ENCODE results near the gene OR52M1.

Gene OR52M1, protein sequence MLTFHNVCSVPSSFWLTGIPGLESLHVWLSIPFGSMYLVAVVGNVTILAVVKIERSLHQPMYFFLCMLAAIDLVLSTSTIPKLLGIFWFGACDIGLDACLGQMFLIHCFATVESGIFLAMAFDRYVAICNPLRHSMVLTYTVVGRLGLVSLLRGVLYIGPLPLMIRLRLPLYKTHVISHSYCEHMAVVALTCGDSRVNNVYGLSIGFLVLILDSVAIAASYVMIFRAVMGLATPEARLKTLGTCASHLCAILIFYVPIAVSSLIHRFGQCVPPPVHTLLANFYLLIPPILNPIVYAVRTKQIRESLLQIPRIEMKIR

DNA sequence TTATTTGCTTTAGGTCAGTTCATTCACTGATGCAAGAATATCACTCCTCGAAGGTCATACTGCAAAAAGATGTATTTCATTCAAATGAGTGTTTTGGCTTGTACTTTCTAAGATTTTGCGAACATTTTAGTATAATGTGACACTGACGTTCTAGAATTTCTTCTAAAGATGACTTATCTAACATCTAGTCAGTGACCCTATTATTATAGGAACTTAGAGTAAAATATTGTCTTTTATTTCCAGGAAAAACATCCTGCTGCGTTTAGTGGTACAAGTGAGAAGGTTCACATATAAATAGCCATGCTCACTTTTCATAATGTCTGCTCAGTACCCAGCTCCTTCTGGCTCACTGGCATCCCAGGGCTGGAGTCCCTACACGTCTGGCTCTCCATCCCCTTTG is at the start of gene OR52M1:
Gene OR52M1 (plus strand): TSS at position 301 of the 400 bp plus-strand sequence. CDS start 0 bp downstream, at position 301.
- no peak for DNase-seq
- TF ChIP-seq, protein P1, sequence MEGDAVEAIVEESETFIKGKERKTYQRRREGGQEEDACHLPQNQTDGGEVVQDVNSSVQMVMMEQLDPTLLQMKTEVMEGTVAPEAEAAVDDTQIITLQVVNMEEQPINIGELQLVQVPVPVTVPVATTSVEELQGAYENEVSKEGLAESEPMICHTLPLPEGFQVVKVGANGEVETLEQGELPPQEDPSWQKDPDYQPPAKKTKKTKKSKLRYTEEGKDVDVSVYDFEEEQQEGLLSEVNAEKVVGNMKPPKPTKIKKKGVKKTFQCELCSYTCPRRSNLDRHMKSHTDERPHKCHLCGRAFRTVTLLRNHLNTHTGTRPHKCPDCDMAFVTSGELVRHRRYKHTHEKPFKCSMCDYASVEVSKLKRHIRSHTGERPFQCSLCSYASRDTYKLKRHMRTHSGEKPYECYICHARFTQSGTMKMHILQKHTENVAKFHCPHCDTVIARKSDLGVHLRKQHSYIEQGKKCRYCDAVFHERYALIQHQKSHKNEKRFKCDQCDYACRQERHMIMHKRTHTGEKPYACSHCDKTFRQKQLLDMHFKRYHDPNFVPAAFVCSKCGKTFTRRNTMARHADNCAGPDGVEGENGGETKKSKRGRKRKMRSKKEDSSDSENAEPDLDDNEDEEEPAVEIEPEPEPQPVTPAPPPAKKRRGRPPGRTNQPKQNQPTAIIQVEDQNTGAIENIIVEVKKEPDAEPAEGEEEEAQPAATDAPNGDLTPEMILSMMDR (IDR thresholded peaks at IDR 0.05; ENCODE audit: low read depth, low read length): no peak
- H3K9me3 ChIP-seq (ENCODE audit: severe bottlenecking): no peaks in the 10 kb centered on the region

DNA sequence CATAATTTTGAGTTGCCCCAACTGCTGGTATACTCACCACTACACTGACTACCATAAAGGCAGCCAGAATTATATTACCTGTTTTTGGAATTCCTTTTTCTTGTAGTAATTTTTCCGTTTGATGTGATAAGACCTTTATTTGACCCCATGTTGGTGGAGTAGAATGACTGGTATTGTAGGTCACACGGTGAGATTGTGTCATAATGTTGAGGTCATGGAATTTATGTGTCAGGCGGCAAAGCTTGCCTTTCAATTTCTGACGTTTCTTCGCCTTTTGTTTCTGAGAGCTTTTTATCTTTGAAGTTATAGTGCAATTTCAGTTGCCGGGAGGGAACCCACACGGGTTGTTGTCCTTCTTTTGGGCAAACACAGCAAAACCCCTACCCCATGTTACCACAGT is 49.5 kb upstream of the OR52M1 start:
- TF ChIP-seq, protein P1 (IDR thresholded peaks at IDR 0.05; ENCODE audit: low read depth, low read length): no peak
- no peak overlapping the region for H3K4me3 ChIP-seq (ENCODE audit: low read depth, low read length)
- no peak overlapping the region for H3K27ac ChIP-seq
- no peaks in the 10 kb centered on the region for H3K36me3 ChIP-seq
- H3K9me3 ChIP-seq (ENCODE audit: severe bottlenecking): peaks cover 2% of the 10 kb centered on the region
- H3K27me3 ChIP-seq (ENCODE audit: insufficient read depth, low read depth, severe bottlenecking): peaks cover 80% of the 10 kb centered on the region
- DNase-seq: no peak

More for the DNA sequence above, at the start of gene OR52M1:
- Histone ChIP-seq H3K27ac (no peak within 1 kb of the TSS), H3K36me3 (no peaks in the 10 kb centered on the region), H3K4me3 (ENCODE audit: low read depth, low read length) (no peak within 1 kb of the TSS), H3K27me3 (ENCODE audit: insufficient read depth, low read depth, severe bottlenecking) (peaks cover 40% of the 10 kb centered on the region)

DNA sequence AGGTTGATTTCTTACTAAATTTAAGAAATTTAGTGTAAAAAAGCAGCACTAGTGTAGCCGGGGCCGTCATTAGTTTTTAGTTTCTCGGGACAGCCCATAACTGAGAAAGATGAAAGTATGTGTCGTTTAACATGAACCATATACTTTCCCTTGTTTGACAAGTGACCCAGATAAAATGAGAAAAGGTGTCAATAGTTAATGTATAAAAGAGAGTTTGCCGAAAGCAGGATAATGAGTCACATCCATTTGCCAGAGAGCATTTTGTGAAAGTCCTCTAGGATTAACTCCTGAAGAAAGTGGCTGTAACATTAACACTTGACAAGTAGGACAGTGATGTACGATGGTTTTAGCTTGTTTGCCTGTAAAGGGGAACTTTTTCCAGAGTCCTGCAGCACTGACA is 49.0 kb upstream of the OR52M1 start:
- H3K27ac ChIP-seq: no peak overlapping the region
- peaks cover 77% of the 10 kb centered on the region for H3K27me3 ChIP-seq (ENCODE audit: insufficient read depth, low read depth, severe bottlenecking)
- H3K9me3 ChIP-seq (ENCODE audit: severe bottlenecking): peaks cover 2% of the 10 kb centered on the region
- no peaks in the 10 kb centered on the region for H3K36me3 ChIP-seq
- TF ChIP-seq, protein P1 (IDR thresholded peaks at IDR 0.05; ENCODE audit: low read depth, low read length): no peak
- H3K4me3 ChIP-seq (ENCODE audit: low read depth, low read length): no peak overlapping the region
- DNase-seq: no peak

DNA sequence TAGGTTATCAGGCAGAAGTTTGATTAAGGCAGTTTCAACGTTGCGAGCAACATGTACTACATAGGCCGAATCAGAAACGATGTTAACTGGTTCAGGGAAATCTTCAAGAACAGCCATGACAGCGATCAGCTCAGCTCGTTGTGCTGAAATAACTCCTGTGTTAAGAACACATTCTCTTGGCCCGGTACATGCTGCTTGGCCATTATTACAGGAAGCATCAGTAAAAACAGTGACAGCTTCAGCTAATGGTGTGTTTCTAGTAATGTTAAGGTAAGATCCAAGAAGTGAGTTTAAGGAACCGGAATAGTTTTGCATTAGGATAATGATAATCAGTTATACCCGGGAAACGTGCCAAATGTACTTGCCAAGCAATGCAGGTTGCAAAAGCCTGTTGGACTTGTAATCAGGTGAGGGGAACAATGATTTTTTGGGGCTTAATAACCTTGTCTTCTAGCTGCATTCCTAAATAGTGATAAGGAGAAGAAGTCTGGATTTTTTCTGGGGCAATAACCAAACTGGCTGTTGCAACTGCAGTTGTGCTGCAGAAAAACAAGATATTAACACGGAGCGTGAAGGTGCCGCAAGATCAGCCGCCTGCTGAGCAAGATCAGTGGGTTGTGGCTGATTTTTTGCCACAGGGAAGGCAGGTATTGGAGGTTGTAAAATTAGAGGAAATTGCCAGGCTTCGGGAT is 48.3 kb upstream of the OR52M1 start:
- TF ChIP-seq, protein P1 (IDR thresholded peaks at IDR 0.05; ENCODE audit: low read depth, low read length): no peak
- Histone ChIP-seq H3K4me3 (ENCODE audit: low read depth, low read length) (no peak overlapping the region), H3K27ac (no peak overlapping the region), H3K9me3 (ENCODE audit: severe bottlenecking) (no peaks in the 10 kb centered on the region), H3K27me3 (ENCODE audit: insufficient read depth, low read depth, severe bottlenecking) (peaks cover 82% of the 10 kb centered on the region), H3K36me3 (no peaks in the 10 kb centered on the region)
- DNase-seq: no peak

DNA sequence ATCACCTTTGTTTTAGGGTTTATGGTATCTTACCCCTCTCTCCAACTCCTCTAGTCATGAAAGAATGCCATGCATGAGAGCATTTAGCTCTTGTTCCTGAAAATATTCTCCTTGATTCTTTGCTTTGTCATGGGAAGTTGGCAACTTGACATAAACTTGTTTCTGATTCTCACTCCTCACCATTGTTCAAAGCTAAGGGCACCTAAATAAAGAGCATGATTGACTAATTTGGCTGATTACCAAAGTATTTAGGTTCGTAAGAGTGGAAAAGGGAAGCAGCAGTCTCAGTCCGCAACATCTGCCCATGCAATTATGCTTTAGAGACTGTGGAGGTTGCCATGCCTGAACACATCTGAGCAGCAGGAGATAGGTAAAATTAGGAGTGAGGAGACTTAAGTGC is 36.1 kb upstream of the OR52M1 start:
- no peak for DNase-seq
- TF ChIP-seq, protein P1 (IDR thresholded peaks at IDR 0.05; ENCODE audit: low read depth, low read length): no peak
- H3K27me3 ChIP-seq (ENCODE audit: insufficient read depth, low read depth, severe bottlenecking): peaks cover 55% of the 10 kb centered on the region
- no peak overlapping the region for H3K4me3 ChIP-seq (ENCODE audit: low read depth, low read length)
- H3K9me3 ChIP-seq (ENCODE audit: severe bottlenecking): no peaks in the 10 kb centered on the region
- H3K36me3 ChIP-seq: no peaks in the 10 kb centered on the region
- H3K27ac ChIP-seq: no peak overlapping the region
